Gastroesophageal sphincter (tissue), 3 donors: ENCODE data around the gene GPT2.

ENCODE experiments used
- EP300 ChIP-seq: sonication (generic); formaldehyde crosslinking; IDR thresholded peaks from one replicate; pipeline ENCODE4 v1.6.1; 2017; ENCODE audit warnings: antibody characterized with exemption, mild to moderate bottlenecking
- POLR2A ChIP-seq, 2 donors: fragments of 450-650 bp; IDR thresholded peaks; one replicate each; pipeline ENCODE4 v1.6.1; 2017; ENCODE audit warnings: antibody characterized with exemption in 2 of 2, mild to moderate bottlenecking in 2 of 2, moderate library complexity in 1 of 2
- TF ChIP-seq, protein P1 (sequence below), 4 experiments: fragments of 200-600 bp in 2 of 4; fragments of 450-650 bp in 2 of 4; sonication (generic) in 1 of 4; IDR thresholded peaks; one replicate each; pipeline ENCODE4 v1.5.1; 2017 to 2019; ENCODE audit warnings: antibody characterized with exemption in 4 of 4, mild to moderate bottlenecking in 2 of 4, moderate library complexity in 2 of 4

DNA sequence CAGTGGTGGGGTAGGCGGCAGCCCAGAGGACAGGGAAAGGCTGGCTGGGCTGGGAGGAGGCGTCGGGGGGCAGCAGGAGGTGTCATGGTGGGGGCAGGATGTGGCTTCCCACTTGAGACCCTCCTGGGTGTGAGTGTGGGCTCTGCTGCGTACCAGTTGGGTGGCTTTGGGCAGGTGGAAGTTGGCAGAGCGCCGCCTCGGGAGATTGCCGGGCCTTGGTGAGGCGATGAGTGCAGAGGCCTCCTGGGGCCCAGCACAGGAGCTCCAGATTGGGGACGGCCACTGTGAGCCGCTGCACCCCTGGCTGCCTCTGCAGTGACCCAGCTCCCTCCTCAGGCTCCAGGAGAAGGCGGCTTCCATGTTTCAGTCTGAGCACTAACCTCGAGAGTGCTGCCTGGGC, 13.8 kb downstream of the GPT2 start:
- TF ChIP-seq EP300 (no peak), POLR2A (IDR thresholded peaks at IDR 0.05) (no peak)
- TF ChIP-seq, protein P1, sequence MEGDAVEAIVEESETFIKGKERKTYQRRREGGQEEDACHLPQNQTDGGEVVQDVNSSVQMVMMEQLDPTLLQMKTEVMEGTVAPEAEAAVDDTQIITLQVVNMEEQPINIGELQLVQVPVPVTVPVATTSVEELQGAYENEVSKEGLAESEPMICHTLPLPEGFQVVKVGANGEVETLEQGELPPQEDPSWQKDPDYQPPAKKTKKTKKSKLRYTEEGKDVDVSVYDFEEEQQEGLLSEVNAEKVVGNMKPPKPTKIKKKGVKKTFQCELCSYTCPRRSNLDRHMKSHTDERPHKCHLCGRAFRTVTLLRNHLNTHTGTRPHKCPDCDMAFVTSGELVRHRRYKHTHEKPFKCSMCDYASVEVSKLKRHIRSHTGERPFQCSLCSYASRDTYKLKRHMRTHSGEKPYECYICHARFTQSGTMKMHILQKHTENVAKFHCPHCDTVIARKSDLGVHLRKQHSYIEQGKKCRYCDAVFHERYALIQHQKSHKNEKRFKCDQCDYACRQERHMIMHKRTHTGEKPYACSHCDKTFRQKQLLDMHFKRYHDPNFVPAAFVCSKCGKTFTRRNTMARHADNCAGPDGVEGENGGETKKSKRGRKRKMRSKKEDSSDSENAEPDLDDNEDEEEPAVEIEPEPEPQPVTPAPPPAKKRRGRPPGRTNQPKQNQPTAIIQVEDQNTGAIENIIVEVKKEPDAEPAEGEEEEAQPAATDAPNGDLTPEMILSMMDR (IDR thresholded peaks at IDR 0.05): no peak
